ENCODE data around the gene ASIP. TPM values are rescaled to one million over a fixed set of nuclear protein-coding genes. Genes with fewer than 3 reads are reported as not detected.
"Not testable (repeated sequence)": the region's sequence is repeated elsewhere in the genome, so short reads cannot be mapped to it uniquely, and the experiment has no call there.

The ASIP gene
- total RNA-seq, 1 donor from 2014 or later = not detected

- ChIA-PET POLR2A (no interaction called here), CTCF (no interaction called here)
- DNase-seq = no peak
- Mint-ChIP-seq H3K27ac (no peak overlapping the region), H3K4me1 (peaks cover 8% of the 10 kb centered on the region), H3K4me3 (peak overlapping the region; percentile 82), H3K36me3 (ENCODE audit: low read depth) (no peaks in the 10 kb centered on the region), H3K27me3 (peaks cover 29% of the 10 kb centered on the region), H3K9me3 (peaks cover 5% of the 10 kb centered on the region)
- no peak for ATAC-seq (ENCODE audit: low read depth)
- no peak for TF ChIP-seq CTCF (IDR thresholded peaks at IDR 0.05)
- intact Hi-C loops (cut with micrococcal nuclease) = no loop called here
These were observed 24.9 kb upstream of the ASIP start for GRCh38 chr20:34216382-34216742.

DNA sequence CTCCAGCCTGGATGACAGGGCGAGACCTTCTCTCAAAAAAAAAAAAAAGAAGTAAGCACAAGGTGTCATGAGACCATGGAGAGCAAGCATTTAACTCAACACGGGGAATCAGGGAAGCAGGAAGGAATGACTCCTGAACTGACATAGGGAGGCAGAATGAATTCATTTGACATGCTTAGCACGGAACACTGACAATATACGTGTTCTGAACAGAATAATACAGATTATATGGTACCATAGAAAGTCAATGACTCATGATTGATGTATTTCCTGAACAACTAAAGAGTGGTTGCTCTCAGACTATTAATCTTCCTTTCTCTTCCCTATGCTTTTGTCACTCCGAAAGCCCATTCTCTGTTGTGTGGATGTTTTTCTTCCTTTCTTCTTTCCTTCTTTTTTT is 20.7 kb upstream of the ASIP start:
- ATAC-seq (ENCODE audit: low read depth) (no peak), DNase-seq (no peak)
- Mint-ChIP-seq H3K27me3 (peaks cover 26% of the 10 kb centered on the region), H3K27ac (no peak overlapping the region), H3K36me3 (ENCODE audit: low read depth) (no peaks in the 10 kb centered on the region), H3K4me1 (peaks cover 8% of the 10 kb centered on the region), H3K4me3 (no peak overlapping the region), H3K9me3 (no peaks in the 10 kb centered on the region)
- no peak for TF ChIP-seq CTCF (IDR thresholded peaks at IDR 0.05)
- POLR2A ChIA-PET = interaction anchor here (0.7 kb wide), 1 partner anchor 1758 kb away, joined by 5 read pairs; no protein-coding TSS in a partner anchor
- intact Hi-C loops (cut with micrococcal nuclease) = no loop called here
- CTCF ChIA-PET = no interaction called here

GRCh38 chr20:34222208-34222607 is 19.0 kb upstream of the ASIP start:
- H3K4me3 Mint-ChIP-seq = no peak overlapping the region
- no peak for ATAC-seq (ENCODE audit: low read depth)
- peaks cover 19% of the 10 kb centered on the region for H3K27me3 Mint-ChIP-seq
- H3K36me3 Mint-ChIP-seq (ENCODE audit: low read depth) = no peaks in the 10 kb centered on the region
- ChIA-PET POLR2A (interaction anchor here (0.5 to 0.7 kb wide), 2 partner anchors 82 to 112 kb away, joined by 3 to 5 read pairs; no protein-coding TSS in a partner anchor), CTCF (no interaction called here)
- no peaks in the 10 kb centered on the region for H3K9me3 Mint-ChIP-seq
- H3K4me1 Mint-ChIP-seq = no peaks in the 10 kb centered on the region
- intact Hi-C loops (cut with micrococcal nuclease) = no loop called here
- H3K27ac Mint-ChIP-seq = no peak overlapping the region
- no peak for DNase-seq
- TF ChIP-seq CTCF (IDR thresholded peaks at IDR 0.05) = no peak

DNA sequence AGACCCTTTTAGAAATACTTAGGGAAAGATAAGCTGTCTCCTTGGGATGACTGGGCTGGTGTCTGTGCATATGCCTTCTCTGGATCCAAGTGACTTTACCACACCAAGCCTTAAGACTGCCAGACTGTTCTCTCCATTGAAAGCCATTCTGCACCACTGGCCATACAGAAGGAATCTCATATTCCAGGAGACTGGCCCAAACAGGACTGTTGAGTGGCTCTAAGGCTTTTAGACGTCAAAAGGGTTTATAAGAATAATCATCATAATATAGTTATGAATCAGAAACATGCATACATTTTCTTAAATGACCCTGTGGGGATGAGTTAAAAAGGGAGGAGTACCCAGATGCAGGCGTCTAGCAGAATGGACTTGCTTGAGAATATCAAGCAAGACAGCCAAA is 17.0 kb upstream of the ASIP start:
- POLR2A ChIA-PET; H3K4me3 Mint-ChIP-seq; intact Hi-C loops (cut with micrococcal nuclease); ATAC-seq (ENCODE audit: low read depth); H3K27me3 Mint-ChIP-seq; H3K36me3 Mint-ChIP-seq (ENCODE audit: low read depth); DNase-seq; CTCF ChIA-PET; H3K27ac Mint-ChIP-seq; H3K9me3 Mint-ChIP-seq; H3K4me1 Mint-ChIP-seq: not testable (repeated sequence)

DNA sequence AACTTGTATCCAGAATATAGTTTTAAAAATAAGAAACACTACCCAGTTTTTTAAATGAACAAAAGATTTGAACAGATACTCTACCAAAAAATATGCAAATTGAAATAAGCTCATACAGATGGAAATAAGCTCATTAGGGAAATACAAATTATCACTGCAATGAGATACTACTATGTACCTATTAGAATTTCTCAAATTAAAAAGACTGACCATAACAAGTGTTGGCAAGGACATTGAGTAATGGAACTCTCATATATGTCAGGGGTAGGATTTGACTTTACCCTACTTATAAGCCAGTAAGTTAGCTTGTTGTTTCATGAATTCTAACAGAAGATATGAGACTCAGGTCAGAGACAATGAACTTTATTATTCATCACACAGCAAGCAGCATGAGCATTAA is 9.6 kb upstream of the ASIP start:
- H3K27me3 Mint-ChIP-seq = peaks cover 2% of the 10 kb centered on the region
- H3K4me1 Mint-ChIP-seq = no peaks in the 10 kb centered on the region
- no peak for TF ChIP-seq CTCF (IDR thresholded peaks at IDR 0.05)
- ATAC-seq (ENCODE audit: low read depth) = no peak
- no peak overlapping the region for H3K4me3 Mint-ChIP-seq
- peaks cover 7% of the 10 kb centered on the region for H3K9me3 Mint-ChIP-seq
- H3K27ac Mint-ChIP-seq = no peak overlapping the region
- ChIA-PET POLR2A (no interaction called here), CTCF (no interaction called here)
- no peaks in the 10 kb centered on the region for H3K36me3 Mint-ChIP-seq (ENCODE audit: low read depth)
- DNase-seq = no peak
- intact Hi-C loops (cut with micrococcal nuclease) = no loop called here

GRCh38 chr20:34232494-34233087 is 8.6 kb upstream of the ASIP start:
- no peak overlapping the region for H3K27ac Mint-ChIP-seq
- ATAC-seq (ENCODE audit: low read depth) (no peak), DNase-seq (no peak)
- peaks cover 12% of the 10 kb centered on the region for H3K9me3 Mint-ChIP-seq
- H3K4me1 Mint-ChIP-seq = no peaks in the 10 kb centered on the region
- intact Hi-C loops (cut with micrococcal nuclease) = no loop called here
- no peak overlapping the region for H3K4me3 Mint-ChIP-seq
- no peak for TF ChIP-seq CTCF (IDR thresholded peaks at IDR 0.05)
- CTCF ChIA-PET = no interaction called here
- peaks cover 1% of the 10 kb centered on the region for H3K27me3 Mint-ChIP-seq
- POLR2A ChIA-PET = no interaction called here
- H3K36me3 Mint-ChIP-seq (ENCODE audit: low read depth) = peaks cover 3% of the 10 kb centered on the region
